Endothelial cell of umbilical vein (primary cell): ENCODE measurements around the gene HK3. TPM values are rescaled to one million over a fixed set of nuclear protein-coding genes. Genes with fewer than 3 reads are reported as not detected.

Experiments used
- BruUV-seq: library from RNA; stranded (reverse); fragments of 400-500 nt; replicated peaks from 2 replicates; lab custom pipeline; 2021; lab: Mats Ljungman, UMichigan
- CTCF ChIA-PET: fragments of 300-600, 350-600 bp; sonication (Branson Sonifier 250); formaldehyde crosslinking; loops from one replicate; lab custom pipeline; 2021; ENCODE audit warnings: antibody characterized with exemption, inconsistent platforms; lab: Charles Lee
- POLR2A ChIA-PET: fragments of 300-600, 350-600 bp; sonication (Branson Sonifier 250); formaldehyde crosslinking; loops from one replicate; lab custom pipeline; 2021; ENCODE audit warnings: antibody characterized with exemption, inconsistent platforms; lab: Charles Lee
- DNase-seq: peaks from one replicate; pipeline ENCODE4 v3.0.0-alpha.2; 2011; ENCODE audit warnings: low read depth, low spot score
- FAIRE-seq: peaks from 2 replicates; lab custom pipeline; 2011; peaks lifted over from hg19 to GRCh38; lab: Jason Lieb, UNC
- H2AFZ ChIP-seq: 2 replicates; pipeline ENCODE4 v1.6.0; 2012; ENCODE audit warnings: low read depth, low read length, control low read depth, inconsistent platforms
- H3K27ac ChIP-seq: 2 replicates; pipeline ENCODE4 v1.5.1; 2011; ENCODE audit warnings: low read depth, mild to moderate bottlenecking, control low read depth, low read length, moderate library complexity; ENCODE audit not compliant: insufficient read depth
- H3K27me3 ChIP-seq, 2 experiments: 2 replicates each; pipeline versions ENCODE4 v1.6.0 to v1.6.1; 2011; ENCODE audit warnings: low read length in 2 of 2, mixed read lengths in 1 of 2; ENCODE audit not compliant: control insufficient read depth in 2 of 2, insufficient read depth in 2 of 2
- H3K36me3 ChIP-seq, 2 experiments: 2 replicates in 1 of 2; 3 replicates in 1 of 2; pipeline ENCODE4 v1.5.1; 2011; ENCODE audit warnings: low read length in 2 of 2, mild to moderate bottlenecking in 1 of 2, moderate library complexity in 1 of 2; ENCODE audit not compliant: control insufficient read depth in 2 of 2, insufficient read depth in 2 of 2; ENCODE audit errors: extremely low read depth in 1 of 2
- H3K4me1 ChIP-seq: 3 replicates; pipeline ENCODE4 v1.5.1; 2011; ENCODE audit warnings: mild to moderate bottlenecking, low read length; ENCODE audit not compliant: control insufficient read depth, insufficient read depth; ENCODE audit errors: extremely low read depth
- H3K4me2 ChIP-seq: 2 replicates; pipeline ENCODE4 v1.6.1; 2011; ENCODE audit warnings: low read length, control low read depth, mixed read lengths; ENCODE audit not compliant: insufficient read depth
- H3K4me3 ChIP-seq, 3 experiments: fragments of 200-600 bp in 1 of 3; sonication (generic), shearing (Covaris generic) in 1 of 3; replicated peaks in 1 of 3; 2 replicates each; pipeline ENCODE4 v1.5.1; 2011 to 2016; ENCODE audit warnings: control low read depth in 3 of 3, low read length in 3 of 3, mild to moderate bottlenecking in 2 of 3, inconsistent platforms in 1 of 3, low read depth in 1 of 3, moderate library complexity in 1 of 3; ENCODE audit not compliant: insufficient read depth in 1 of 3
- H3K79me2 ChIP-seq: 2 replicates; pipeline ENCODE4 v1.6.0; 2012; ENCODE audit warnings: low read length, inconsistent platforms; ENCODE audit not compliant: control insufficient read depth, insufficient read depth
- H3K9ac ChIP-seq: replicated peaks from 2 replicates; pipeline ENCODE3; 2011; ENCODE audit warnings: low read length, control low read depth; ENCODE audit not compliant: insufficient read depth; ENCODE audit errors: extremely low read depth
- H3K9me1 ChIP-seq: replicated peaks from 3 replicates; pipeline ENCODE4 v1.6.0; 2011; ENCODE audit warnings: mild to moderate bottlenecking, low read length; ENCODE audit not compliant: control insufficient read depth, insufficient read depth; ENCODE audit errors: extremely low read depth
- H3K9me3 ChIP-seq: replicated peaks from 2 replicates; pipeline ENCODE4 v1.5.1; 2012; ENCODE audit warnings: low read length, inconsistent platforms; ENCODE audit not compliant: control insufficient read depth, insufficient read depth
- H4K20me1 ChIP-seq: replicated peaks from 2 replicates; pipeline ENCODE3; 2011; ENCODE audit warnings: mild to moderate bottlenecking, low read length; ENCODE audit not compliant: control insufficient read depth, insufficient read depth; ENCODE audit errors: extremely low read depth
- EZH2 ChIP-seq: IDR thresholded peaks from 2 replicates; pipeline ENCODE4 v1.6.1; 2012; ENCODE audit warnings: borderline replicate concordance, low read depth, mild to moderate bottlenecking, moderate library complexity, low read length, inconsistent platforms; ENCODE audit not compliant: severe bottlenecking
- FOS ChIP-seq: IDR thresholded peaks from 2 replicates; pipeline ENCODE4 v1.6.1; 2011; ENCODE audit warnings: mild to moderate bottlenecking, low read length, moderate library complexity, borderline replicate concordance; ENCODE audit not compliant: insufficient read depth
- GATA2 ChIP-seq: IDR thresholded peaks from 2 replicates; pipeline ENCODE4 v1.7.0; 2011; ENCODE audit warnings: low read depth, mild to moderate bottlenecking, moderate library complexity, mixed read lengths, low read length; ENCODE audit not compliant: insufficient read length, insufficient read depth
- JUN ChIP-seq: IDR thresholded peaks from 2 replicates; pipeline ENCODE4 v1.6.1; 2011; ENCODE audit warnings: borderline replicate concordance, low read depth; ENCODE audit not compliant: insufficient read length, insufficient read depth
- MYC ChIP-seq: IDR thresholded peaks from one replicate; pipeline ENCODE4 v1.6.1; 2011; ENCODE audit warnings: mild to moderate bottlenecking, low read depth, low read length
- POLR2A ChIP-seq: IDR thresholded peaks from 2 replicates; pipeline ENCODE4 v1.6.1; 2012; ENCODE audit warnings: low read depth, mild to moderate bottlenecking, control low read depth, low read length
- POLR2AphosphoS5 ChIP-seq: IDR thresholded peaks from 2 replicates; pipeline ENCODE4 v1.6.1; 2012; ENCODE audit warnings: low read depth, mild to moderate bottlenecking, control low read depth, low read length, moderate library complexity; ENCODE audit not compliant: insufficient read depth
- dilution Hi-C: fragments of 300-500 bp; cut with MboI; formaldehyde crosslinking; loops from one replicate; pipeline ENCODE4 v1.15.0; 2019; ENCODE audit warnings: low sequenced_read_pairs; ENCODE audit not compliant: extremely low pct_ligation_motif_present
- intact Hi-C: fragments of 100-400 bp; cut with micrococcal nuclease; formaldehyde crosslinking; loops from one replicate; pipeline ENCODE4 v1.10.0; 2022
- polyA plus RNA-seq, 4 experiments: library from polyadenylated mRNA; depleted of rRNA in 3 of 4; stranded (reverse) in 3 of 4; unstranded in 1 of 4; fragments of >200 nt; gene quantifications; 2 replicates each; pipeline versions ENCODE4 v1.2.1 to v1.2.3, GENCODE V29; 2011 to 2012; ENCODE audit warnings: missing spikeins in 1 of 4
- total RNA-seq: library from RNA; stranded (reverse); gene quantifications from 2 replicates; pipeline ENCODE4 v1.2.3, GENCODE V29; 2021
- TF ChIP-seq, protein P1 (sequence below): IDR thresholded peaks from 2 replicates; pipeline ENCODE4 v1.6.1; 2011; ENCODE audit not compliant: insufficient read depth, insufficient read length
- TF ChIP-seq, protein P2 (sequence below), 2 donors: IDR thresholded peaks; 1 replicate in 1 of 2; 2 replicates in 1 of 2; pipeline ENCODE4 v1.5.1; 2011; ENCODE audit warnings: low read length in 2 of 2, mild to moderate bottlenecking in 2 of 2, moderate library complexity in 2 of 2, control low read depth in 1 of 2, inconsistent platforms in 1 of 2, low read depth in 1 of 2; ENCODE audit not compliant: insufficient read depth in 1 of 2; ENCODE audit errors: extremely low read depth in 1 of 2

HK3 gene
- total and polyA plus RNA-seq, 2 donors (not counting 3 experiments of a cell fraction or from before 2014, with no cell fraction given), result not detected

DNA sequence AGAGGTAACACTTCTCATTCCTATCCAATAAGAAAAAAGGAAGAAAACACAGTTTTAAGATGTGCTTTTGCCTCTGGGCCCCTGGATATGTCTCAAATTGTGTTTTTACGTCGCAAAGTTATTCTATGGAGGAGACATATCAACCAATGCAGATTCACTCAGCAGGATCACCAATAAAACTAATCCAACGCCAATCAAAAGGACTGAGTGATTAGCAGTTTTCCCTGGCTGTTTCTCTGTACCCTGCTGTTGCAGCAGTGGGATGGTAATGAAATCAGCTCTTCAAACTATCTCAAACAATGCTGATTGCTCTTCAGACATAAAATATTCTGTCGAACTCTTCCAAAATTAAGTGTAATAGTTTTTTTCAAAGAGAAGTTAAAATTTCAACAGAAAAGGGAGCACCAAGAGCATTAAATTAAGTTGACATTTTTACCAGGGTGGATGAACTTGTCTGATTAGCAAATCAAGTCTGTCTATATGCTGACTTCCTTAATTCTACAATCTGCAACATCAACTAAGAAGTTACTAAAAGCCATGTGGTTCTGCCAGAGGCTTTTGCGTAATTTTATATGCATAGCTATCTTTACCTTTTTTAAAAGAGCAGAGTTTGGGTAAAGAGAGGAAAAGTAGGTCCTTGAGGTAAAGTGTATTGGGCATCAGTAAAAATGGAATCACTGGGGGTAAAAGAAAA, 9.7 kb upstream of the HK3 start:
- no peaks in the 10 kb centered on the region for H3K9me1 ChIP-seq
- intact Hi-C loops, result no loop called here
- peaks cover 22 to 30% of the 10 kb centered on the region in 2 experiments for H3K36me3 ChIP-seq
- FAIRE-seq (no peak), DNase-seq (no peak)
- H3K9me3 ChIP-seq, result no peaks in the 10 kb centered on the region
- no peak overlapping the region for H3K9ac ChIP-seq
- dilution Hi-C loops, result no loop called here
- CTCF ChIA-PET, result interaction anchor here (1.1 kb wide), 1 partner anchor 203 kb away, joined by 3 read pairs; no protein-coding TSS in a partner anchor
- BruUV-seq, result no TSS peak
- no peak overlapping the region for H3K4me3 ChIP-seq
- no peak overlapping the region for H2AFZ ChIP-seq
- H3K79me2 ChIP-seq, result no peaks in the 10 kb centered on the region
- no peak overlapping the region for H3K27ac ChIP-seq
- no peaks in the 10 kb centered on the region for H4K20me1 ChIP-seq
- H3K4me2 ChIP-seq, result no peak overlapping the region
- TF ChIP-seq FOS (no peak), GATA2 (no peak), JUN (no peak), MYC (no peak), POLR2A (no peak), EZH2 (no peak), POLR2AphosphoS5 (no peak)
- TF ChIP-seq, protein P1, sequence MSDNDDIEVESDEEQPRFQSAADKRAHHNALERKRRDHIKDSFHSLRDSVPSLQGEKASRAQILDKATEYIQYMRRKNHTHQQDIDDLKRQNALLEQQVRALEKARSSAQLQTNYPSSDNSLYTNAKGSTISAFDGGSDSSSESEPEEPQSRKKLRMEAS, result no peak
- TF ChIP-seq, protein P2, sequence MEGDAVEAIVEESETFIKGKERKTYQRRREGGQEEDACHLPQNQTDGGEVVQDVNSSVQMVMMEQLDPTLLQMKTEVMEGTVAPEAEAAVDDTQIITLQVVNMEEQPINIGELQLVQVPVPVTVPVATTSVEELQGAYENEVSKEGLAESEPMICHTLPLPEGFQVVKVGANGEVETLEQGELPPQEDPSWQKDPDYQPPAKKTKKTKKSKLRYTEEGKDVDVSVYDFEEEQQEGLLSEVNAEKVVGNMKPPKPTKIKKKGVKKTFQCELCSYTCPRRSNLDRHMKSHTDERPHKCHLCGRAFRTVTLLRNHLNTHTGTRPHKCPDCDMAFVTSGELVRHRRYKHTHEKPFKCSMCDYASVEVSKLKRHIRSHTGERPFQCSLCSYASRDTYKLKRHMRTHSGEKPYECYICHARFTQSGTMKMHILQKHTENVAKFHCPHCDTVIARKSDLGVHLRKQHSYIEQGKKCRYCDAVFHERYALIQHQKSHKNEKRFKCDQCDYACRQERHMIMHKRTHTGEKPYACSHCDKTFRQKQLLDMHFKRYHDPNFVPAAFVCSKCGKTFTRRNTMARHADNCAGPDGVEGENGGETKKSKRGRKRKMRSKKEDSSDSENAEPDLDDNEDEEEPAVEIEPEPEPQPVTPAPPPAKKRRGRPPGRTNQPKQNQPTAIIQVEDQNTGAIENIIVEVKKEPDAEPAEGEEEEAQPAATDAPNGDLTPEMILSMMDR (IDR thresholded peaks at IDR 0.05; ENCODE audit: extremely low read depth in 1 of 2, insufficient read depth in 1 of 2, low read depth in 1 of 2, low read length in 2 of 2), result no peak
- no peaks in the 10 kb centered on the region for H3K27me3 ChIP-seq
- H3K4me1 ChIP-seq, result no peaks in the 10 kb centered on the region
- POLR2A ChIA-PET, result no interaction called here
